ENCODE measurements around the gene RASA4. TPM values are rescaled to one million over a fixed set of nuclear protein-coding genes. Genes with fewer than 3 reads are reported as not detected.
"Not testable (repeated sequence)": the region's sequence is repeated elsewhere in the genome, so short reads cannot be mapped to it uniquely, and the experiment has no call there.

RASA4 gene
- total RNA-seq, 2 donors from 2014 or later = 42.8 to 82.3 TPM

- Histone ChIP-seq H3K27ac (peak within 1 kb of the TSS; percentile 61 to 63), H3K4me3 (peak within 1 kb of the TSS; percentile 97)
- not testable (repeated sequence) for H3K4me1 ChIP-seq (ENCODE audit: control insufficient read depth in 1 of 2, low read depth in 2 of 2); H3K36me3 ChIP-seq; H3K27me3 ChIP-seq (replicated peaks; ENCODE audit: insufficient read depth); H3K9me3 ChIP-seq
- DNase-seq (ENCODE audit: low spot score) = peak; percentile 30
- peak; percentile 100 for ATAC-seq (ENCODE audit: insufficient number of reproducible peaks, low FRiP score, low read depth)
- peak; percentile 37 for TF ChIP-seq CTCF (IDR thresholded peaks at IDR 0.05)
Observed at GRCh38 chr7:102572261-102573239, 44.0 kb downstream of the RASA4 start, which contains the start of gene POLR2J3. Gene POLR2J3, minus strand, starts transcription at chr7:102572583. Its CDS starts 62 bp downstream, at chr7:102572521.

- ATAC-seq (ENCODE audit: insufficient number of reproducible peaks, low FRiP score, low read depth); H3K4me1 ChIP-seq (ENCODE audit: control insufficient read depth in 1 of 2, low read depth in 2 of 2); DNase-seq (ENCODE audit: low spot score); H3K9me3 ChIP-seq; H3K27me3 ChIP-seq (replicated peaks; ENCODE audit: insufficient read depth); H3K27ac ChIP-seq; H3K36me3 ChIP-seq; H3K4me3 ChIP-seq: not testable (repeated sequence)
Observed at GRCh38 chr7:102568620-102569019, 47.9 kb downstream of the RASA4 start.

- not testable (repeated sequence) for H3K4me3 ChIP-seq; H3K9me3 ChIP-seq; DNase-seq (ENCODE audit: low spot score); H3K27me3 ChIP-seq (replicated peaks; ENCODE audit: insufficient read depth); H3K27ac ChIP-seq; H3K36me3 ChIP-seq; ATAC-seq (ENCODE audit: insufficient number of reproducible peaks, low FRiP score, low read depth); H3K4me1 ChIP-seq (ENCODE audit: control insufficient read depth in 1 of 2, low read depth in 2 of 2)
Observed at GRCh38 chr7:102550808-102551422, 65.6 kb downstream of the RASA4 start, which contains the start of gene SPDYE2. Gene SPDYE2, plus strand, starts transcription at chr7:102551226. Its CDS starts 2,030 bp downstream, at chr7:102553256.

- not testable (repeated sequence) for H3K27ac ChIP-seq; DNase-seq (ENCODE audit: low spot score); H3K4me1 ChIP-seq (ENCODE audit: control insufficient read depth in 1 of 2, low read depth in 2 of 2); H3K27me3 ChIP-seq (replicated peaks; ENCODE audit: insufficient read depth); ATAC-seq (ENCODE audit: insufficient number of reproducible peaks, low FRiP score, low read depth); H3K9me3 ChIP-seq; H3K36me3 ChIP-seq; H3K4me3 ChIP-seq
Observed at GRCh38 chr7:102546353-102546752, 70.2 kb downstream of the RASA4 start.

- DNase-seq (ENCODE audit: low spot score); H3K27me3 ChIP-seq (replicated peaks; ENCODE audit: insufficient read depth); H3K36me3 ChIP-seq; H3K9me3 ChIP-seq; H3K4me1 ChIP-seq (ENCODE audit: control insufficient read depth in 1 of 2, low read depth in 2 of 2); ATAC-seq (ENCODE audit: insufficient number of reproducible peaks, low FRiP score, low read depth); H3K27ac ChIP-seq; H3K4me3 ChIP-seq: not testable (repeated sequence)
Observed at GRCh38 chr7:102545288-102545687, 71.3 kb downstream of the RASA4 start.

- not testable (repeated sequence) for H3K9me3 ChIP-seq; H3K36me3 ChIP-seq; H3K27me3 ChIP-seq (replicated peaks; ENCODE audit: insufficient read depth); H3K4me1 ChIP-seq (ENCODE audit: control insufficient read depth in 1 of 2, low read depth in 2 of 2); H3K4me3 ChIP-seq; H3K27ac ChIP-seq; DNase-seq (ENCODE audit: low spot score); ATAC-seq (ENCODE audit: insufficient number of reproducible peaks, low FRiP score, low read depth)
Observed at GRCh38 chr7:102544372-102544771, 72.2 kb downstream of the RASA4 start.

- ATAC-seq (ENCODE audit: insufficient number of reproducible peaks, low FRiP score, low read depth); DNase-seq (ENCODE audit: low spot score); H3K9me3 ChIP-seq; H3K36me3 ChIP-seq; H3K4me3 ChIP-seq; H3K27ac ChIP-seq; H3K4me1 ChIP-seq (ENCODE audit: control insufficient read depth in 1 of 2, low read depth in 2 of 2); H3K27me3 ChIP-seq (replicated peaks; ENCODE audit: insufficient read depth): not testable (repeated sequence)
Observed at GRCh38 chr7:102543596-102543995, 73.0 kb downstream of the RASA4 start, which contains the start of gene UPK3BL2. Gene UPK3BL2, minus strand, starts transcription at chr7:102543696. Its CDS starts 60 bp downstream, at chr7:102543636.

GRCh38 chr7:102542771-102543170 lies 73.8 kb downstream of the RASA4 start:
- H3K27ac ChIP-seq; H3K36me3 ChIP-seq; DNase-seq (ENCODE audit: low spot score); H3K4me3 ChIP-seq; H3K27me3 ChIP-seq (replicated peaks; ENCODE audit: insufficient read depth); ATAC-seq (ENCODE audit: insufficient number of reproducible peaks, low FRiP score, low read depth); H3K9me3 ChIP-seq; H3K4me1 ChIP-seq (ENCODE audit: control insufficient read depth in 1 of 2, low read depth in 2 of 2): not testable (repeated sequence)

GRCh38 chr7:102542083-102542482 lies 74.5 kb downstream of the RASA4 start:
- not testable (repeated sequence) for H3K4me1 ChIP-seq (ENCODE audit: control insufficient read depth in 1 of 2, low read depth in 2 of 2); H3K36me3 ChIP-seq; H3K27me3 ChIP-seq (replicated peaks; ENCODE audit: insufficient read depth); H3K9me3 ChIP-seq; H3K27ac ChIP-seq; H3K4me3 ChIP-seq; ATAC-seq (ENCODE audit: insufficient number of reproducible peaks, low FRiP score, low read depth); DNase-seq (ENCODE audit: low spot score)

- not testable (repeated sequence) for H3K36me3 ChIP-seq; H3K27ac ChIP-seq; DNase-seq (ENCODE audit: low spot score); H3K4me3 ChIP-seq; H3K27me3 ChIP-seq (replicated peaks; ENCODE audit: insufficient read depth); H3K4me1 ChIP-seq (ENCODE audit: control insufficient read depth in 1 of 2, low read depth in 2 of 2); H3K9me3 ChIP-seq; ATAC-seq (ENCODE audit: insufficient number of reproducible peaks, low FRiP score, low read depth)
Observed at GRCh38 chr7:102540604-102541003, 76.0 kb downstream of the RASA4 start.

- ATAC-seq (ENCODE audit: insufficient number of reproducible peaks, low FRiP score, low read depth); H3K4me3 ChIP-seq; H3K27ac ChIP-seq; H3K4me1 ChIP-seq (ENCODE audit: control insufficient read depth in 1 of 2, low read depth in 2 of 2); DNase-seq (ENCODE audit: low spot score); H3K9me3 ChIP-seq; H3K36me3 ChIP-seq; H3K27me3 ChIP-seq (replicated peaks; ENCODE audit: insufficient read depth): not testable (repeated sequence)
Observed at GRCh38 chr7:102535062-102535615, 81.4 kb downstream of the RASA4 start.

Data from thoracic aorta (tissue), 2 donors.